HG03108 (cell line): ENCODE data around the gene AGBL1.
"Not testable (repeated sequence)": the region's sequence is repeated elsewhere in the genome, so short reads cannot be mapped to it uniquely, and the experiment has no call there.

Experiments
- ATAC-seq: cut with Tn5 transposase; IDR thresholded peaks from one replicate; pipeline ENCODE4 v1.9.1; 2021; ENCODE audit warnings: moderate library complexity; ENCODE audit not compliant: unreplicated experiment

AGBL1 gene

DNA sequence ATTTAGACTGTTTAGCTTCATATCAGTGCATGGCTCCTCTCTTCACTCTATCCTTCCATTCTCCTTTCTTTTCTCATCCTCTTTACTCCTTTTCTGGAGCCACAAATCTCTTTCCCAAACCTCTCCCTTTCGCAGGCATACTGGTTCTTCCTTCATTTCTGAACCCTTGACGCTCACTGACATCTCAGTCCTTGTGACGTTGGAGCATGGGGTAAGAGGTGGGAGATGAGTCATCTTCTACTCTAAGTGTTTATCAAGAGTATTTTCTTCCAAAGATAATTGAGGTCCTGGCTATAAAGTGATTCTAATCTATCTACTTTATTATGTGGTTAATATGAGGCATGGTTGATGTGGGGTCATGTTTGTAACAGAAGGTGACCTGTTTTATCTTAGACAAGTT, 414.2 kb downstream of the AGBL1 start:
- no peak for ATAC-seq

DNA sequence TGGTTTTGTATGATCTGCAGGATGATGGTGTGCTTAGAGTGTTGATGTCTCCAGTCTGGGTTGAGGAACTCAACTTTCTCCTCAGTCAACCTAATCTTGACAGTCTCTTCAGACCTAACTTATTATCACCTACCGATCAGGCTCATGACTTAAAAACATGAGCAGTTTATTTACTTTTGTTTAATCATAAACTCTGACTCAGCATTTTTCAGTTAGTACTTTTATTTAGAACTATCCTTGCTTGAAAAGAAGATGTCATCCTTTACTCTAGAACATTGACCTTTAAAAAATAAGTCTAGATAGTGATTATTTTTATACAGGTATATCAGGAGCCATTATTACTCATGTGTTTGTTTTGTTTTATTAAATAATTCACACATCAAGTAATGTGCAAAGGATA, 414.8 kb downstream of the AGBL1 start:
- no peak for ATAC-seq

DNA sequence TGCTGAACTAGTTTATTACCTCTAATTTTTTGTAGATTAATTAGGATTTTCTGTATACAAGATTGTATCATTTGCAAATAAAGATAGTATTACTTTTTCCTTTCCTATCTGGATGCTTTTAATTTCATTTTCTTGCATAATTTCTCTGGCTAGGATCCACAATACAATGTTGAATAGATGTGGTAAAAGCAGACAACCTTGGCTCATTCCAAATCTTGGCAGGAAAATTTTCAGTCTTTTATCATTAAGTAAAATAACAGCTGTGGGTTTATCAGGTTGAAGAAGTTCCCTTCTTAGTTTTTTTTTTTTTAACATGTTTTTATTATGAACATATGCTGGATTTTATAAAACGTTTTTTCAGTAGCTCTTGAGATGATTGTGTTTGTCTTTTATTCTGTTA, 422.6 kb downstream of the AGBL1 start:
- ATAC-seq, result no peak

DNA sequence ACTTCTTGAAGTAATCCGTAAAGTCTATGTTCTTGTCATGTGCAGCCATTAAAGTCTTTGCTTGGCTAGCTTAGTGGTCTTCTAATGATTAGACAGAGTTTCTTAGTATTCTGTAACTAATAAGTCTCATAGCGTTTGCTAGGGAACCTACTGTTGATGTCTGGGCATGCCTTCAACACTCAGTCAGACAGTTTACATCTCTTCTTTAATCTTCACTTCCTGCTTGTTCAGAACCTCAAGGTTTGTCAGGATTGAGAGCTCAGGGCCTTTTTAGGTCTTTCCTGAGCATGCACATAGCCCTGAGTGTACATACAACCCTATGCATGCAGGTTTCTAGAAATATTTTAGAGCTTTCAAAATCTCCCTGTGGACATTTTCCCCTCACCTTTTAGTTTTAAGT, 426.3 kb downstream of the AGBL1 start:
- ATAC-seq, result no peak

DNA sequence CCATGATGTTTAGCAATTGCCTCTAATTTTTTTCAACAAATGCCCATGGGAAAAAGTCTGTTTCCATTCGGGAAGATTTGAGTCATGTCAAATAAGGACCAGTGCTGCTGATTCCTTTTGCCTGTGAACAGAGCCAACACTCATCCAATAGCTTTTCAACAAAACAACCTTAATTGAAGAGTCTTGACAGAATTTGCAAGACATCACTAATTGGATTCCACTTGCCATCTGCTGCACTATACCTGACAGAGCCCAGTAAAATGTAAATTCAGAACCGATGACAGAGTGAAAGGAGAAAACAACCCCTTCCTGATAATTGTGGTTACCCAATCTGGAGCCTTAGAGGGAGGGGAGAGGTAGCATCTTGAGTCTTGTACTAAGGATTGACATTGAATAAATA, 426.7 kb downstream of the AGBL1 start:
- no peak for ATAC-seq

DNA sequence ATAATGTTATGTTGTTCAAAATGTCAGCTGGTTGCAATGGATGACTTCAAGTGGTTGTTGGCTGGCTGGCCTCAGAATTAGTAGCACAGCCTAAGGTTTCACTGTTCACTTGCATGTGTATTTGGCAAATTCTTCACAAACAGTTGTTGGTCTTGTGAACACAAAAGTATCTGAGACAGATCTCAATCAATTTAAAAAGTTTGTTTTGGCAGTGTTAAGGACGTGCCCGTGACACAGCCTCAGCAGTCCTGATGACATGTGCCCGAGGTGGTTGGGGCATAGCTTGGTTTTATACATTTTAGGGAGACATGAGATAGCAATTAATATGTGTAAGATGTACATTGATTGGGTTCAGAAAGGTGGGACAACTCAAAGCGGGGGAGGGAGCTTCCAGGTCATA, 436.0 kb downstream of the AGBL1 start:
- no peak for ATAC-seq

DNA sequence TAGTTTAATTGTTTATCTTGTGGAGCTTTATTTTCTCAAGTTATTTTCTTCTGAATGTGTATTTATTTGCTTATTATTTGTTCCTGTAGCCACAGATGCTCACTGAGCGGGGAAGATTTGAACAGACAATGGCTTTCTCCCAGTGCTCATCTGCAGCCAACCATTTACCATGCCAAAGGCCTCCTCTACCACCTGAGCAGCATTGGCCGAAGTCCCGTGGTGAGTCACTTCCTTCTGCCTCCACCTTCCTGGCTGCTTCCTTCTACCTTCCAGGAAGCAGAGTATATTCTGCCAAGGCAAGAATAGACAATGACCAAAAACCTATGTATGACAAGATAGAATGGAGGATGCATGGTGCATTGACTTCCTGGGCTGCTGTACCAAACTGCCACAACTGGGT, 443.1 kb downstream of the AGBL1 start:
- ATAC-seq, result no peak

DNA sequence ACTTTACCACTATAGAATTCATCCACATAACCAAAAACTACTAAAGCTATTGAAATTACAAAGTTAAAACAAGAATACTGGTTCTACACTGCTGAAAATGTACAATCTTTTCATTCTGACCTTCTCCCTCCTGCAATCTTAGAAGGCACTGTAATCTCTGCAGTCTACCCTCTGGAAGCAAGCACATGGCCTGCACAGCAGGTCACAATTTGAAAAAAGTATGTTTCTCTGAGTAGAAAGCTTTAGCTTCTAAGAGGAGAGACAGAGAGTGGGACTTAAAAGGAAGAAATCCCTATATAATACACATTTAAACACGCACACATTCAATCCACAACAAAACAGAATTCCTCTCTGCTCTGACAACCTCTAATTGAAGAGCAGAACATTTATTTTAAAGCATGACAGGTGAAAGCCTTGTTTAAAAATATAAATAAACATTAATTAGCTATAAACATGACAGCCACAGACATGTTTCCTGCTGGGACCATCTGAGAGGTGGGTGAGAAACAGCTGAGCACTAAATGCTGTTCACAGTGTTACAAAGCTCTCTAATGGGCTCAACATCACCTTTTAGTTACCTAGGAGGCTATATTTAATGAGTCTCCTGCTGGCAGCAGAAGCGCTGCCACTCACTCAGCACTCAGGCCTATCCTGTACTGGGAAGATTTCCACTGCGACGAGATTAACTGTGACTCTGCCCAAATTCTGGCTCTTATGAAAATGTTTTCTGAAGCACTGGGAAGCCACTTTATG, 447.4 kb downstream of the AGBL1 start:
- ATAC-seq, result no peak

DNA sequence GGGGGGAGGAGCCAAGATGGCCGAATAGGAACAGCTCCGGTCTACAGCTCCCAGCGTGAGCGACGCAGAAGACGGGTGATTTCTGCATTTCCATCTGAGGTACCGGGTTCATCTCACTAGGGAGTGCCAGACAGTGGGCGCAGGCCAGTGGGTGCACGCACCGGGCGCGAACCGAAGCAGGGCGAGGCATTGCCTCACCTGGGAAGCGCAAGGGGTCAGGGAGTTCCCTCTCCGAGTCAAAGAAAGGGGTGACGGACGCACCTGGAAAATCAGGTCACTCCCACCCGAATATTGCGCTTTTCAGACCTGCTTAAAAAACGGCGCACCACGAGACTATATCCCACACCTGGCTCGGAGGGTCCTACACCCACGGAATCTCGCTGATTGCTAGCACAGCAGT, 448.4 kb downstream of the AGBL1 start:
- not testable (repeated sequence) for ATAC-seq

DNA sequence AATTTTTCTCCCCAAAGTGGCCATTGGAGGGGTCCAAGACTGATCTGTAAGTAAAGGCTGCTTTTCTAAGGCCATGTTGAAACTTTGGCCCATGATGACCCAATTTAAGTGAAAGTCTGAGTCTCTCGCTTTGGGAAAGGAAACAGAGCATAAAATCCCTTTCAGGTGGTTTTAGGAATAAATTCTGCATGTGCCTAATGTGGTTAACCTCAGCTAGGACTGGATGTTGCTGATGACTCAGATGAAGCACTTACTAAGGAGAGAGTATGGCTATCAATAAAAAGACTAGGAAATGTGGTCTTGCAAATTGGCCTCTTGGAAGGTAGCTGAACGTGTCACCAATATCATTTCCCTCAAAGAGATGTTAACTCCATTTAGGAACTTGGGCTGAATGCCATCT, 458.5 kb downstream of the AGBL1 start:
- ATAC-seq, result no peak

DNA sequence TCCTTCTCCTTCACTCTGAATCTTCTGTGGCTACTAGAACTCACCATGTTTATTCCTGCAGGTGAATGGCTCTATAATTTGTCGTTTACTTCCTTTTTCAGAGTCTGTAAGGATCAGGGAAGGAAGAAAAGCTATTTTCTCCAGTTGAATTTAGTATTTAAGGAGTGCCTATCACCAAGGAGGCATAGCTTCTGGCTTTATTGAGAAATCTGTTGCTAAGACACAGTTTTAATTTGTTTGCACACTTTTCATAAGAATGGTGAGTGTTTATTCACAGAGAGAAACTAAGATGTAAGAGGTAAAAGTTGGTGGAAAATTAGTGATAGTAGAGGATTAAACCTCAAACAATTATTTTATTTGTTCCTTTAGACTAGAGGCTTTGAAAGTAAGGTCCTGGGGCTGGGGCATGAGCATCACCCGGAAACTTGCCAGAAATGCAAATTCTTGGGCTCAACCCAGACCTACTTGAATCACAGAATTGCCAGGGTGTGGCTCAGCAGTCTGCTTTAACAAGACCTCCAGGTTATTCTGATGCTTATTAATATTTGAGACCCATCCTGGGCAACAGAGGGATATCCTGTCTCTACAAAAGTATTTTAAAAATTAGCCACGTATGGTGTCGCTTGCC, 461.3 kb downstream of the AGBL1 start:
- ATAC-seq, result no peak

DNA sequence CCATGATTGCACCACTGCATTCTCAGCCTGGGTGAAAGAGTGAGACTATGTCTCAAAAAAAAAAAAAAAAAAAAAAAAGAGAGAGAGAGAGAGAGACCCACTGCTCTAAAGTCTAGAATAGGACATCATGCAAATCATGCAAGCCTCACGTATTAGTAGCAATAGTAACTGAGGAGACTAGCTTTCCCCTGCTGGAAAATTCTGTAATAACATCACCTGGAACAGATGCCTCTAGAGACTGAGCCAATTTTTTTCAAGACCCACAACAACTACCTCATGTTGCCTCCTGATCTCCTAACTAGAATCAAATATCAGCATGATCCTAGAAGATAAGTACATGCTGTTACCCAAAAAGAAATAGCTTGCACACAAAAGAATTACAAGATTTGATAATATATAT, 461.9 kb downstream of the AGBL1 start:
- no peak for ATAC-seq

DNA sequence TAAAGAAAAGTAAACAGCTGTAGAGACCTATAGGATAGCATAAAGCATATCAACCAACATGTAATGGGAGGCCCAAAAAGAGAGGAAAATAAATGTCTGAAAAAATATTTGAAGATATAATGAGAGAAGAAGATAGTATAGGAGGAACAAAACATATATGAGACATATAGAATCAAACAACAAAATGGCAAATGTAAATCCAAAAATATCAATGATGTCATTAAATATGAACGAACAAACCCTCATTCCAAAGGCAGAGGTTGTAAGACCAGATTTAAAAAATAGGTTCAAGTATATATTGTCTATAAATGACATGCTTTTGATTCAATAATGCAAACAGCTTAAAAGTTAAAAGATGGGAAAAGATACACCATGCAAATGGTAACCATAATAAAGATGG, 470.4 kb downstream of the AGBL1 start:
- no peak for ATAC-seq

DNA sequence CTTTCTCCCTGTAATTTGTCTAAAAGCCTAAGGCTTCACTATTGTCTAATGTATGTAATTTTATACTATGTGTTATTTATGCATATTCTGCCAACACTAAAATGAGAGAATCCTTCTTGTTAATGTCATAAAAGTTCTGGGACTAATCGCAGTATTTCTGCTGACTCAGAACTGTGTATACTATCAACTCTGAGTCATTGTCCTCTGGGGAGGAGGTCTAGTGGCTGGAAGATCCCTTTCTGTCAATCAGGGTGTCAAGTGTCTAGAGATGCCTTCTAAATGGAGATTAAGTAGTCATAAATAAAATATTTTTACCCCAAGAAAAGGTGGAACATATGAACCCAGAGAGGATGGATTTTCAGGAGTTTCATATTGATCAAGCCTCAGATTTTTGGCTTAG, 473.4 kb downstream of the AGBL1 start:
- no peak for ATAC-seq

DNA sequence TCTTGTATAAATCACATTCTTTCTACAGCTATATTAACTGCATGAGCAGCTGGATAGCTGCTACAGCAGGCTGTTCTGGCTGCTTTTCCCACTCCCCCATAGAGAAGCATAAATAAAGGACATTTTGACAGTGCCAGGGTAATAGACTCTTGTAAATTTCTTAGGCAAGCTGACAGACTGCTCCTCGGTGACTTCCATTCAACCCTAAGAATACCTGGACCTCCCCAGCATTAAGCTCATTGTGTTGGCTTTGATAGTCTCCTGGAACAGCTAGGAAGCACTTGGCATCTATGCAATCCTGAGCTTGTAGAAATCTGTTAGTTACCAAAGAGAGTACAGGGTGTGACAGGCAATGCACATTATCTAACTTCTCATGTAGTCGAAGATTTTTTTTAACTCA, 475.4 kb downstream of the AGBL1 start:
- ATAC-seq, result no peak

DNA sequence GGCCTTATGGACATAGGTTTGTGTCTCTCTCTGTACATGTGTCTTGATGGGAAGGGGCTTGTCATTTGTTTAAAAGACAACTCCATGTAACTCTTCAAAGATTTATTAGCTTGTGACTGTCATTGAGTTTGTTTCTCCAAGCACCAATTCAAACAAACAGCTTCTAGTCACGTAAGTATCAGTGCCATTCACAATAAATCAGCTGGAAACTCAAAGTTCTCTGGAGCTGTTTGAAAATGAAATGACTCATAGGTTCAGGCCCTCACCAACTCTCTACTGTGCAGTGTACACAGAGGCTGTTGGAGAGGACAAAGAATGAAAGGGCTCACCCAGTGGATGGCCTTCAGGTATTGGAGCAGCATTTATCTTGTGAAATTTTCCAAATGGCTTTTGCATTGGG, 476.3 kb downstream of the AGBL1 start:
- ATAC-seq, result no peak

DNA sequence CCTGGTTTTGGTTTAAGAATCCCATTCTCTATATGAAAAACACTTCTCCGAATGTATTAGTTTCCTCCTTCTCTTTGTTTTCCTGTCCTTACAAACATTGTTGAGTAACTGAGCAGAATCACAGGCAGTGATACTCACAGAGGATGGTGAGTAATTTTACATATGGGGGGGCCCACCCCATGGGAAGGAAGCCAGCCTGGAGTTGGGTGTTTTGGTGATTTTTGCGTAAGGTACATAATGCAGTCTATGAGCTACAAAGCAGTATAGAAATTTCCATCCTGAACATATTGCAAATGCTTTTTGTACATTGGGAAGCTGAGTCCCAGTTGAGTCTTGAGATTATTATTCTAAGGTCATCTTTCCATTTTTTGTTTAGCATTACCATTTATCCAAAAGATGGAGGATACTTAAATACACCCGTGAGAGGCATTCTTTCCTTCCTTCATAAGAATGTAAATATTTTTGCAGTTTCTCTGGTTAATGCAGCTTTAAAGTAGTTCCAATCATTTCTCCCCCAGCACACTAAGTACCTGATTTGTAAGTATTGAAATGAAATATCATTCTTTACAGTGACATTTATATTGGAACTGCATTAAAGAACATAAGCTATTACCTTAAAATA, 476.8 kb downstream of the AGBL1 start:
- no peak for ATAC-seq

DNA sequence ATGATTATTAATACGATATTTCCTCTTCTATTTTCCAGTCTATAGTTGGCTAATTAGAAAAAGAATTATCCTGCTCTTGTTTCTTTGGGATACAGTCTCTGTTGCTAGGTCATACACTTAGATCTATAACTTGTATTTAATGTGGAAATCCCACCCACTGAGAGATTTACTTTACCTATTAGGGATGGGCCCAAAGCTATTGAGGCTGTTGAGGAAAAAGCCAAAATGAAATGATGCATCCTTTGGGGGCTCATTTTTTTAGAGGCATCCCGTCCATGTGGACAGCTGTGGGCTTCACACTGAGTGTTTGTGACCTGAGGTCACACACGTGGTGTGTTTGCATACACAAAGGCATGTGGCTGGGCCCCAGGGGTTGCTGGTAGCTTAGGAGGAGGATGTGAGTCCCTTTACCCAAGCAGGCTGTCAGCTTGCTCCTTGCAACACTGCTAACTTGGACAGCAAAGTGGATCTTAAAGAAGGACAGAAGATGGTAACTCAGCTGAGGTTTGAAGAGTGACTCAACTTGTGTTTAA, 477.4 kb downstream of the AGBL1 start:
- ATAC-seq, result no peak

DNA sequence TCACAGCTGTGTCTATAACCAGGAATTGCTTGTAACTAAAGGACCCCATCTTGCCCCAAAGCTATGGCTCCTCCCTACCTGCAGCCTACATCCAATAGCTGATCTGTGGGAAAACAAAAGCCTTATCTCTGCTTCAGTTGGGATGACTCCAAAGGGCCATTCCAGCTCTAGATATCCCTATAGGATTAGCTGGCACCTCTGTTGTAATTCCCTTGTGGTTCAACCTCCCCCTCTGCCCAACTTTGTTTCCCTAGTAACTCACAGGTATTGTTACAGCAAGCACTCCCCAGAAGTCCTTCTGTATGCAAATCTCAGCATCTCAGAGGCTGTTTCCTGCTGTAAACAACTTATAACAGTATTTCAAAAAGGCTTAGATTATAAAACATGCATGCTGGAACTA, 478.6 kb downstream of the AGBL1 start:
- no peak for ATAC-seq

DNA sequence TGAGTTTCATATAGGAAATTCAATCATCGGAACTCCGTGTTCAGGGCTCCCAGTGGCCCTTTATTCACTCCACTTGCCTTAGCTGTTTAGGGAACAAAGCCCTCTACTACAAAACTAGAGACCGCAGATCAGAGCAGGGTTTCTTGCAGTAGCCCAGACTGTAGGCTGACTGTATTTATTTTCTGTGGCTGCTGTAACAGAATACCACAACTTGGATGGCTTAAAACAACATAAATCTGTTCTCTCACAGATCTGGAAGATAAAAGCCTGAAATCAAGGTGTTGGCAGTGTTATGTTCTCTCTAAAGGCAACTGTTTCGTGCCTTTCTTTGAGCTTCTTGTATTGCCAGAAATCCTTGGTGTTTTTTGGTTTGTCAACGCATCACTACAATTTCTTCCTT, 479.0 kb downstream of the AGBL1 start:
- no peak for ATAC-seq

DNA sequence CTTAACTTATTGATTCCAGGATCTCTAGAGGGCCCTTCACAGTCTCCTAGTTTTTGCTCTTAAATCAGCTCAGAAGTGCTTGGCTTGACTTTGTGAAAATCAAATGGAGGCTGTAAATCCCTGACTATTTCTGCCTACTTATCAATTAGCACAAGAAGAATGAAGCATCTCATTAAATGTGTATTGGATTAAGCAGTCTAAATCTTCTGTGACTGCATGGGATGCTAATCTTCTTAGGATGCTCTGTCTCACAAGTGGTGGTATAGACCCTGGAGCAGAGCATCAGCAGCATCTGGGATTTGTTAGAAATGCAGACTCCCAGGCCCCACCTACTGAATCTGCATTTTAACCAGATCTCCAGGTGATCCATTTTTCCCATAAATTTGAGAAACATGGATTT, 488.7 kb downstream of the AGBL1 start:
- no peak for ATAC-seq

DNA sequence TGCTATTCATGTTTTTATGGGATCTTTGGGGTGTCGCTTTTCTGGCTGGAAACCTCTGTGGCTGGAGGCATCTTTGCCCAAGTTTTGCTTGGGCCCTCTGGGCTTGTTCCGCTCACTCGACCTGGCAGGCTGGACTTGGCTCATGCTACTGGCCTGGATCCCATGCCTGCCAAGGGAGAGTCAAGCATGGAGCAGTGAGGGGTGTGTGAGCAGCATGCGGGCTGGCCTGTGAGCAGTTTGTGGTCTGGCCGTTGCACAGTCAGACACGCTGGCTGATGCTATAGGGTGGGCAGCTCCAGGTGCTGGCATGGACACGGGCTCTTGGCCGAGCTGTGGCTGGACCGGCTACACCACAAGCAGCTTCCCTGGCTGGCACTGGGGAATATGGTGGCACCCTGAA, 491.1 kb downstream of the AGBL1 start:
- ATAC-seq, result no peak
